Panc1 (cell line): ENCODE data around the gene CPLX1. TPM values are rescaled to one million over a fixed set of nuclear protein-coding genes. Genes with fewer than 3 reads are reported as not detected.

ENCODE experiments used
- ATAC-seq: fragments of 200-7000 bp; cut with Tn5 transposase; 2 replicates; pipeline ENCODE4 v1.9.1; 2020; ENCODE audit warnings: mild to moderate bottlenecking, moderate library complexity
- BruUV-seq: library from RNA; stranded (reverse); fragments of 400-500 nt; replicated peaks from 2 replicates; lab custom pipeline; 2021; lab: Mats Ljungman, UMichigan
- CTCF ChIA-PET: fragments of 300-600 bp; sonication (Branson Sonifier 250); formaldehyde crosslinking; loops from one replicate; lab custom pipeline; 2022; ENCODE audit warnings: antibody characterized with exemption; lab: Charles Lee
- POLR2A ChIA-PET: fragments of 300-600 bp; sonication (Branson Sonifier 250); formaldehyde crosslinking; loops from one replicate; lab custom pipeline; 2022; ENCODE audit warnings: antibody characterized with exemption; lab: Charles Lee
- DNase-seq: peaks from one replicate; pipeline ENCODE4 v3.0.0-alpha.2; 2010; ENCODE audit warnings: low read depth, low spot score
- H3K27ac ChIP-seq: 2 replicates; pipeline ENCODE4 v1.5.1; 2011; ENCODE audit warnings: mild to moderate bottlenecking, low read length, inconsistent platforms
- H3K27me3 ChIP-seq: fragments of 200-500 bp; sonication (Bioruptor generic); 2 replicates; pipeline ENCODE4 v1.6.0; 2014; ENCODE audit warnings: low read length, inconsistent platforms; ENCODE audit not compliant: control insufficient read depth, insufficient read depth
- H3K36me3 ChIP-seq: fragments of 200-500 bp; sonication (Bioruptor generic); 2 replicates; pipeline ENCODE4 v1.5.1; 2014; ENCODE audit warnings: inconsistent platforms, mild to moderate bottlenecking, low read length, moderate library complexity; ENCODE audit not compliant: control insufficient read depth, insufficient read depth
- H3K4me1 ChIP-seq: 2 replicates; pipeline ENCODE4 v1.5.1; 2011; ENCODE audit warnings: inconsistent platforms, mild to moderate bottlenecking, low read length, moderate library complexity; ENCODE audit not compliant: control insufficient read depth, insufficient read depth
- H3K4me3 ChIP-seq, 2 experiments: 2 replicates each; pipeline ENCODE4 v1.5.1; 2011 to 2012; ENCODE audit warnings: low read depth in 2 of 2, low read length in 2 of 2, mild to moderate bottlenecking in 2 of 2, inconsistent platforms in 1 of 2, moderate library complexity in 1 of 2
- H3K9me3 ChIP-seq: fragments of 200-500 bp; sonication (Bioruptor generic); 2 replicates; pipeline ENCODE4 v1.5.1; 2014; ENCODE audit warnings: low read depth, mild to moderate bottlenecking, inconsistent platforms, low read length, moderate library complexity; ENCODE audit not compliant: control insufficient read depth, insufficient read depth
- CTCF ChIP-seq: fragments of 450-650 bp; IDR thresholded peaks from 2 replicates; pipeline ENCODE4 v1.5.1; 2017; ENCODE audit warnings: mild to moderate bottlenecking
- POLR2AphosphoS5 ChIP-seq: IDR thresholded peaks from 2 replicates; pipeline ENCODE4 v1.6.1; 2012; ENCODE audit warnings: mild to moderate bottlenecking, low read depth, low read length, moderate library complexity
- REST ChIP-seq, 2 experiments: IDR thresholded peaks; 2 replicates each; pipeline ENCODE4 v1.6.1; 2011 to 2012; ENCODE audit warnings: low read depth in 2 of 2, control low read depth in 1 of 2, low read length in 1 of 2, mild to moderate bottlenecking in 1 of 2, moderate library complexity in 1 of 2; ENCODE audit not compliant: insufficient read depth in 1 of 2
- SIN3A ChIP-seq: IDR thresholded peaks from 2 replicates; pipeline ENCODE4 v1.6.1; 2012; ENCODE audit warnings: low read depth, mild to moderate bottlenecking, low read length, moderate library complexity, borderline replicate concordance; ENCODE audit not compliant: insufficient read depth
- TCF7L2 ChIP-seq: IDR thresholded peaks from 2 replicates; pipeline ENCODE4 v1.6.1; 2011; ENCODE audit warnings: mild to moderate bottlenecking, low read depth, low read length, inconsistent platforms
- in situ Hi-C: cut with HindIII; loops from 2 replicates; pipeline ENCODE4 v1.10.0; 2016; ENCODE audit warnings: low sequenced_read_pairs, low pct_unique_long_range_greater_than_20kb
- intact Hi-C: fragments of 100-400 bp; cut with micrococcal nuclease; formaldehyde crosslinking; loops from one replicate; pipeline ENCODE4 v1.10.0; 2022; ENCODE audit not compliant: unreplicated experiment
- total RNA-seq: library from RNA; stranded (reverse); gene quantifications from one replicate; pipeline ENCODE4 v1.2.1, GENCODE V29; 2021; ENCODE audit not compliant: unreplicated experiment

CPLX1 gene
- total RNA-seq, 1 experiment from 2014 or later = 6.7 TPM

- CTCF ChIA-PET = no interaction called here
- no TSS peak for BruUV-seq
- POLR2A ChIA-PET = no interaction called here
- no peaks in the 10 kb centered on the region for H3K27me3 ChIP-seq
- TF ChIP-seq SIN3A = no peak
- no peak overlapping the region for H3K27ac ChIP-seq
- no peak for ATAC-seq
- no peaks in the 10 kb centered on the region for H3K4me1 ChIP-seq
- H3K9me3 ChIP-seq = no peaks in the 10 kb centered on the region
- DNase-seq = no peak
- intact Hi-C loops = no loop called here
- H3K36me3 ChIP-seq = no peaks in the 10 kb centered on the region
- H3K4me3 ChIP-seq = no peak overlapping the region
- in situ Hi-C loops = no loop called here
Measured at GRCh38 chr4:858831-859451, 33.0 kb upstream of the CPLX1 start.

- intact Hi-C loops = no loop called here
- no peaks in the 10 kb centered on the region for H3K36me3 ChIP-seq
- BruUV-seq = no TSS peak
- H3K27ac ChIP-seq = no peak overlapping the region
- ChIA-PET POLR2A (no interaction called here), CTCF (no interaction called here)
- no peak overlapping the region for H3K4me3 ChIP-seq
- no peak for ATAC-seq
- no peaks in the 10 kb centered on the region for H3K9me3 ChIP-seq
- no peaks in the 10 kb centered on the region for H3K27me3 ChIP-seq
- no peaks in the 10 kb centered on the region for H3K4me1 ChIP-seq
- TF ChIP-seq REST (IDR thresholded peaks at IDR 0.05; ENCODE audit: insufficient read depth in 1 of 2, low read depth in 2 of 2, low read length in 1 of 2) = no peak
- no peak for TF ChIP-seq TCF7L2
- TF ChIP-seq SIN3A = no peak
- no peak for TF ChIP-seq CTCF
- TF ChIP-seq POLR2AphosphoS5 = no peak
- DNase-seq = no peak
- in situ Hi-C loops = no loop called here
Measured at GRCh38 chr4:858041-858481, 32.1 kb upstream of the CPLX1 start.

GRCh38 chr4:857461-857860 is 31.5 kb upstream of the CPLX1 start:
- intact Hi-C loops = no loop called here
- Histone ChIP-seq H3K4me3 (no peak overlapping the region), H3K9me3 (no peaks in the 10 kb centered on the region), H3K4me1 (no peaks in the 10 kb centered on the region), H3K36me3 (no peaks in the 10 kb centered on the region), H3K27ac (no peak overlapping the region), H3K27me3 (no peaks in the 10 kb centered on the region)
- no peak for DNase-seq
- CTCF ChIA-PET = no interaction called here
- ATAC-seq = no peak
- BruUV-seq = no TSS peak
- in situ Hi-C loops = no loop called here
- no peak for TF ChIP-seq POLR2AphosphoS5
- POLR2A ChIA-PET = no interaction called here
